Chondrocyte (in vitro differentiated cells): ENCODE data around the gene ECSCR. TPM values are rescaled to one million over a fixed set of nuclear protein-coding genes. Genes with fewer than 3 reads are reported as not detected.
"Not testable (repeated sequence)": the region's sequence is repeated elsewhere in the genome, so short reads cannot be mapped to it uniquely, and the experiment has no call there.

Source experiments
- DNase-seq: peaks from one replicate; pipeline ENCODE4 v3.0.0; 2021; ENCODE audit warnings: mixed read lengths, low spot score
- H3K27ac Mint-ChIP-seq: one replicate; pipeline ENCODE4 v1.8.0; 2021; ENCODE audit warnings: mild to moderate bottlenecking, moderate library complexity, mixed read lengths; ENCODE audit not compliant: unreplicated experiment
- H3K27me3 Mint-ChIP-seq: 2 replicates; pipeline ENCODE4 v1.8.0; 2021; ENCODE audit warnings: low read depth, mixed read lengths
- H3K36me3 Mint-ChIP-seq: 2 replicates; pipeline ENCODE4 v1.8.0; 2021; ENCODE audit warnings: low read depth, mixed read lengths
- H3K4me1 Mint-ChIP-seq: 2 replicates; pipeline ENCODE4 v1.8.0; 2021; ENCODE audit warnings: low read depth, mild to moderate bottlenecking, mixed read lengths
- H3K4me3 Mint-ChIP-seq: one replicate; pipeline ENCODE4 v1.8.0; 2021; ENCODE audit warnings: mild to moderate bottlenecking, moderate library complexity, mixed read lengths; ENCODE audit not compliant: unreplicated experiment
- H3K9me3 Mint-ChIP-seq: 2 replicates; pipeline ENCODE4 v1.8.0; 2021; ENCODE audit warnings: low read depth, mixed read lengths
- total RNA-seq: library from RNA; stranded (reverse); gene quantifications from 3 replicates; pipeline ENCODE4 v1.2.1, GENCODE V29; 2021
- TF ChIP-seq, protein P1 (sequence below): fragments of 200-600 bp; sonication (generic); IDR thresholded peaks from 2 replicates; pipeline ENCODE4 v1.5.0; 2021; ENCODE audit warnings: antibody characterized with exemption, mild to moderate bottlenecking, moderate library complexity

The ECSCR gene
- total RNA-seq, 1 donor from 2014 or later: 0.62 TPM

DNA sequence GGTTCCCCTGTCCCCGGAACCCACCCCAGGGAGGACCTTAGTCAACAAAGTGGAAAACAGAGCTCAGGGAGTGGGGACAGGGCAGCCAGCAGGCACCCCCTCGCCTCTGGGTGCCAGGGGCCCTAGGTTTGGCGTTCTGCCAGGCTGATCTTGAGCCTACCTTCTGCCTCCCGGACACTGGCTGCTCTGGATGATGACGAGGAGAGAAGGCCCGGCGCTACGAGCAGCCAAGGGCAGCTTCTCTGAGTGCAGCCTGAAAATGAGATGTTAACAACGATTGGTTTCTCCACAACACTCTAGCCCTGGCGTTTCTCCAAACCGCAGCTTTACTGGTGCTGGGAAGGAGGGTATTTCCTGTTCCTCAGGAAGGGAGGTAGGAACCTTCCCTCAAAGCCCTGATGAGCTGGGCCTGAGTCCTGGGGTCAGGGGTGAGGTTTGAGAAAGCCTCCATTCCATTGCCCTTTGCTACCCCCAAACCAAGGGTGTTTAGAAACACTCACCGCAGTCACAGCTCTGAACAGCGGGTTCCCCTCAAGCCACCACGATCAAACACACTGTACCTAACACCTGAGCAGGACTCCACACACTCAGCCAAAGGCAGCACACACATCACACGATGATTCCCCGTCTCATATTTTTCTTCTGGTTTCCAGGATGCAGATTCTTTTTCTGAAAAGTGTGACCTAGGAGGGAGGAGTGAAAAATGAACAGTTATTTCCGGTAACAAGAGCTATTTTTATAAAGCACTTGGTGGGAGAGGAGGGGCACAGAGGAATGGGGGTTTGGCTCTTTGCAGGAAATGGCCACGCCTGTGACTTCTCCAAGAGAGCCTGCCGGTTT lies 19.7 kb upstream of the ECSCR start, which contains the start of gene STING1:
Gene STING1 (minus strand): TSS at position 709 of the 840 bp plus-strand sequence. CDS start 1,054 bp downstream, outside the sequence.
- H3K4me3 Mint-ChIP-seq: peak within 1 kb of the TSS; percentile 84
- no peaks in the 10 kb centered on the region for H3K27me3 Mint-ChIP-seq
- H3K9me3 Mint-ChIP-seq: no peaks in the 10 kb centered on the region
- no peak for DNase-seq
- peaks cover 12% of the 10 kb centered on the region for H3K36me3 Mint-ChIP-seq
- H3K27ac Mint-ChIP-seq: peak within 1 kb of the TSS; percentile 100
- peaks cover 34% of the 10 kb centered on the region for H3K4me1 Mint-ChIP-seq
- TF ChIP-seq, protein P1, sequence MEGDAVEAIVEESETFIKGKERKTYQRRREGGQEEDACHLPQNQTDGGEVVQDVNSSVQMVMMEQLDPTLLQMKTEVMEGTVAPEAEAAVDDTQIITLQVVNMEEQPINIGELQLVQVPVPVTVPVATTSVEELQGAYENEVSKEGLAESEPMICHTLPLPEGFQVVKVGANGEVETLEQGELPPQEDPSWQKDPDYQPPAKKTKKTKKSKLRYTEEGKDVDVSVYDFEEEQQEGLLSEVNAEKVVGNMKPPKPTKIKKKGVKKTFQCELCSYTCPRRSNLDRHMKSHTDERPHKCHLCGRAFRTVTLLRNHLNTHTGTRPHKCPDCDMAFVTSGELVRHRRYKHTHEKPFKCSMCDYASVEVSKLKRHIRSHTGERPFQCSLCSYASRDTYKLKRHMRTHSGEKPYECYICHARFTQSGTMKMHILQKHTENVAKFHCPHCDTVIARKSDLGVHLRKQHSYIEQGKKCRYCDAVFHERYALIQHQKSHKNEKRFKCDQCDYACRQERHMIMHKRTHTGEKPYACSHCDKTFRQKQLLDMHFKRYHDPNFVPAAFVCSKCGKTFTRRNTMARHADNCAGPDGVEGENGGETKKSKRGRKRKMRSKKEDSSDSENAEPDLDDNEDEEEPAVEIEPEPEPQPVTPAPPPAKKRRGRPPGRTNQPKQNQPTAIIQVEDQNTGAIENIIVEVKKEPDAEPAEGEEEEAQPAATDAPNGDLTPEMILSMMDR: peak; percentile 26

DNA sequence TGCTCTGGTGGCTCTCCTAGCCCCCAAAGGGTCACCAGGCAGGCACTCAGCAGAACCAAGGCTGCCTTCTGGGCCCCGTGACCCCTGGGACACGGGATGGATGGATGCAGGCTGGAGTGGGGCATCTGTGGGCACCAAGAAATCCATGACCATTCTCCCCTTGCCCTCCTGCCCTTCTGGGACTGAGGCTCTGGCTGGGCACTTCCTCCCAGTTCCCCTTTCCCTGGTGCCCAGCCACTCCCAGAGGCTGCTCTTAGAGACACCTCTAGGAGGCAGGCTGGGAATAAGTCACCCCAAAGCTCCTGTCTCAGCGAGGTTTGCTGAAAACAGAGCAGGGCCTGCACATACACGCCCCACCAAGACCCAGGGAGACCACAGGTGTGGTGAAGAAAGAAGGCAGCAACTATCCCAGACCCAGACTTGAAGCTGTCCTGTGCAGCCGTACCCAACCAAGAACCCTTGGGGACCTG lies 19.1 kb upstream of the ECSCR start:
- H3K9me3 Mint-ChIP-seq: no peaks in the 10 kb centered on the region
- TF ChIP-seq, protein P1: peak; percentile 58
- H3K27ac Mint-ChIP-seq: peak overlapping the region; percentile 100
- H3K27me3 Mint-ChIP-seq: no peaks in the 10 kb centered on the region
- DNase-seq: no peak
- H3K36me3 Mint-ChIP-seq: peaks cover 12% of the 10 kb centered on the region
- H3K4me3 Mint-ChIP-seq: peak overlapping the region; percentile 84
- H3K4me1 Mint-ChIP-seq: peaks cover 34% of the 10 kb centered on the region

DNA sequence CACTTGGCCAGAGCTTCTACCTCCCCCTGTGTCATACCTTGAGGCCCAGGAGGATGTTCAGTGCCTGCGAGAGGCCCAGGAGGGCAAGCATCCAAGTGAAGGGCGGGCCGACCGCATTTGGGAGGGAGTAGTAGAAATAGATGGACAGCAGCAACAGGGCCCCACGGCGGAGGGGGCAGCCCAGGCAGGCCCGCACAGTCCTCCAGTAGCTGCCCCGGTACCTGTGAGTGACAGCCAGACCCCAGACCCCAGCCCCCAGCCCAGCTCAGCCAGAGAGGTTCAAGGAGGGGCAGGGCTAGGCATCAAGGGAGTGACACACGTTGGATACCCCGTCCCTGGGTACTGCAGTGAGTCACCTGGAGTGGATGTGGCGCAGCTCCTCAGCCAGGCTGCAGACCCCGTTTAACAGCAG lies 18.6 kb upstream of the ECSCR start:
- DNase-seq: no peak
- Mint-ChIP-seq H3K36me3 (peaks cover 12% of the 10 kb centered on the region), H3K4me1 (peaks cover 34% of the 10 kb centered on the region), H3K27me3 (no peaks in the 10 kb centered on the region), H3K4me3 (peak overlapping the region; percentile 84), H3K9me3 (no peaks in the 10 kb centered on the region), H3K27ac (peak overlapping the region; percentile 65)
- TF ChIP-seq, protein P1: no peak

DNA sequence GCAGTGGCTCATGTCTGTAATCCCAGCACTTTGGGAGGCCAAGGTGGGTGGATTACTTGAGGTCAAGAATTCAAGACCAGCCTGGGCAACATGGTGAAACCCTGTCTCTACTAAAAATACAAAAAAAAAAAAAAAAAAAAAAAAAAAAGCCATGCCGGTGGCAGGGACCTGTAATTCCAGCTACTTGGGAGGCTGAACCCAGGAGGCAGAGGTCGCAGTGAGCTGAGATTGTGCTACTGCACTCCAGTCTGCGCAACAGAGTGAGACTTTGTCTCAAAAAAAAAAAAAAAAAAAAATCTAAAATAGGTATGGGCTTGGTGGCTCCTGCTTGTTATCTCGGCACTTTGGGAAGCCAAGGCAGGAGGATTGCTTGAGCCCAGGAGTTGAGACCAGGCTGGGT lies 17.2 kb upstream of the ECSCR start:
- not testable (repeated sequence) for H3K27me3 Mint-ChIP-seq, DNase-seq, H3K4me3 Mint-ChIP-seq, H3K9me3 Mint-ChIP-seq, H3K27ac Mint-ChIP-seq
- Mint-ChIP-seq H3K4me1 (peaks cover 37% of the 10 kb centered on the region), H3K36me3 (peaks cover 19% of the 10 kb centered on the region)

DNA sequence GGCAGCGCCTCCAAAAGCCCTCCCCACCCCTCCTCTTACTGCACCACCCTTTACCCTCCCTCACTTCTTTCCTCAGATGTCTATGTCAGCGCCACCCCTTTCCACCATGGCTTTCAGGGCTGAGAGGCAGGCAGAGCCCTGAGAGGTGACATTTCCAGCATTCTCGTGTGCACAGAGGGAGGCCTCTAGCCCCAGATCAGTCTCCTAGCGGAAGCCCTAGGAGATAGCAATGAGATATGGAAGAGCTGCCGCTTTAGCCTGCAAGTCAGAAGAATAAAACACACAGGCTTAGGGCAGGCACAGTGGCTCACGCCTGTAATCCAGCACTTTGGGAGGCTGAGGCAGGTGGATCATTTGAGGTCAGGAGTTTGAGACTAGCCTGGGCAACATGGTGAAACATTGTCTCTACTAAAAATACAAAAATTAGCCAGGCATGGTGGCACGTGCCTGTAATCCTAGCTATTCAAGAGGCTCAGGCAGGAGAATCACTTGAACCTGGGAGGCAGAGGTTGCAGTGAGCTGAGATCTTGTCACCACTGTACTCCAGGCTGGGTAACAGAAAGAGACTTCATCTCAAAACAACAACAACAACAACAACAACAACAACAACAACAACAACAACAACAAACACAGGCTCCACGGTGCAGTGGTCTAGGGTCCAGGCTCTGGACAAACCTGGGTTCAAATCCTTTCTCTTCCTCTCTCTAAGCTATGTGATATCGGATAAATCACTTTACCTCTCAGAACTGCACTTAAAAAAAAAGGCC lies 16.3 kb upstream of the ECSCR start:
- not testable (repeated sequence) for H3K27me3 Mint-ChIP-seq, DNase-seq, H3K27ac Mint-ChIP-seq, H3K9me3 Mint-ChIP-seq, H3K4me3 Mint-ChIP-seq
- peaks cover 19% of the 10 kb centered on the region for H3K36me3 Mint-ChIP-seq
- H3K4me1 Mint-ChIP-seq: peaks cover 32% of the 10 kb centered on the region
